HG03460 (cell line): ENCODE results near the gene TRIP10.
"Not testable (repeated sequence)": the region's sequence is repeated elsewhere in the genome, so short reads cannot be mapped to it uniquely, and the experiment has no call there.

Source experiments
- ATAC-seq: cut with Tn5 transposase; IDR thresholded peaks from one replicate; pipeline ENCODE4 v1.9.1; 2021; ENCODE audit not compliant: unreplicated experiment

TRIP10 gene

DNA sequence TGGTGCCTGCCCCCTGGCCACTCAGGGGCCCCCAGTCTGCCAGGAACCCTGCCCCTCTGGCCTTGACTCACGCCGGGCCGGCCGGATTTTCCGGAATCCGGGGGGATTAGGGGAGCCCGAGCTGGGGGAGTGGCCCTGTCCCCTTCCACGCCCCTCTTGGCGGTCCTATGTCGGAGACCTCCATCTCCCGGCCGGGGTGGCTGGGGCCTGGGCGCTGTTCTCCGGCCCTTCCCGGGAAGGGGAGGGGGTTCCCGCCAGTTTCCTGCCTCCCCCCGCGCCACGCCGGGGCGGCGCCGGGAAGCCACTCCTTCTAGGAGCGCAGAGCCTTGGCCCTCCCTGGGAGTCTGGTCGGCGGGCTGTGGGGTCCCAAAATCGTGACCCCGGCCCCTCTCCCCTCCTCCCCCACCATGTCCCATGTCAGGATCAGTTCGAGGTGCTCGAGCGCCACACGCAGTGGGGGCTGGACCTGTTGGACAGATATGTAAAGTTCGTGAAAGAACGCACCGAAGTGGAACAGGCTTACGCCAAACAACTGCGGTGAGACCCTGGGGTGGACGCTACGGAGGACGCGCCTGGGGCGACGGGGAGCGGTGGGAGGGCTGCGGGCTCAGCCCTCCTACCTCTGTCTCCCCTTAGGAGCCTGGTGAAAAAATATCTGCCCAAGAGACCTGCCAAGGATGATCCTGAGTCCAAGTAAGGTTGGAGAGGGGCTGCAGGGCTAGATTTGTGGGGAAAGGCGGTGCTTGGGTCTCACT lies 1.3 kb downstream of the TRIP10 start:
- no peak for ATAC-seq

DNA sequence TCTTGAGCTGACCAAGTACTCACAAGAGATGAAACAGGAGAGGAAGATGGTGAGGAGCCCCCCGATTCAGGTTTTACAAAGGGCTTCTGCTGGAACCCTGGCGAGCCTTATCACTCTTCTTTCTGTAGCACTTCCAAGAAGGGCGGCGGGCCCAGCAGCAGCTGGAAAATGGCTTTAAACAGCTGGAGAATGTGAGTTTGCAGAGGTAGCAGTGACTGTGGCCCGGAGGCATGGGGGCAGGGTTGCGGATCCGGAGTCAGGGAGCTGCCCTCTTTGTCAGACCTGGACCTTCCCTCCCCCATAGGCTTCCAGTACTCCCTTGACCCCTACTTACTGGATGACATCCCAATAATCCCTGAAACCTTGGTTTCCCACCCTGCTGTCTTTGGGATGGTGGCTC lies 3.6 kb downstream of the TRIP10 start:
- ATAC-seq: no peak

DNA sequence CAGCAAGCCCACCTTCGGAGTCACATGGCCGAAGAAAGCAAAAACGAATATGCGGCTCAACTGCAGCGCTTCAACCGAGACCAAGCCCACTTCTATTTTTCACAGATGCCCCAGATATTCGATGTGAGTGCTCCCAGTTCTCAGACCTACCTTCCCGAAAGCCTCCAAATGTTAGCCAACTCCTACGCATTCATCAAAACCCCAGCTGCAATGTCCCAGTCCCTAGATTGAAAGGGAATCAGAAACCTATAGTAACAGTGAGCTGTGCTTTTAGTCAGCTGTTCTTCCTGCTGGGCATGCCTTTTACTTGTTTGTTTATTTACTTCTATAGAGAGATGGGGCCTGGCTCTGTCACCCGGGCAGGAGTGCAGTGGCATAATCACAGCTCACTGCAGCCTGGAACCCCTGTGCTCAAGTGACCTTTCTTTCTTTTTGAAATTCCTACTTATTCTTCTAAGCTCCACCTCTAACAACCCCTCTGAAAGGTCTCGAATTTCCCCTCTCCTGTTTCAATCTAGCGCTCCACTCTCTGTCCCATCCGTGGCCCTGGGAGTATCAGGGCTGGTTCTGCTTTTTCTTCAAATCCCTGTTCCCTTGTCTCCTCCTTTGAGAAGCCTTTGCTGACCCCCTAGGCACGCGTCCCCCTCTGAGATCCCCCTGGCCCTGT lies 4.4 kb downstream of the TRIP10 start:
- no peak for ATAC-seq

DNA sequence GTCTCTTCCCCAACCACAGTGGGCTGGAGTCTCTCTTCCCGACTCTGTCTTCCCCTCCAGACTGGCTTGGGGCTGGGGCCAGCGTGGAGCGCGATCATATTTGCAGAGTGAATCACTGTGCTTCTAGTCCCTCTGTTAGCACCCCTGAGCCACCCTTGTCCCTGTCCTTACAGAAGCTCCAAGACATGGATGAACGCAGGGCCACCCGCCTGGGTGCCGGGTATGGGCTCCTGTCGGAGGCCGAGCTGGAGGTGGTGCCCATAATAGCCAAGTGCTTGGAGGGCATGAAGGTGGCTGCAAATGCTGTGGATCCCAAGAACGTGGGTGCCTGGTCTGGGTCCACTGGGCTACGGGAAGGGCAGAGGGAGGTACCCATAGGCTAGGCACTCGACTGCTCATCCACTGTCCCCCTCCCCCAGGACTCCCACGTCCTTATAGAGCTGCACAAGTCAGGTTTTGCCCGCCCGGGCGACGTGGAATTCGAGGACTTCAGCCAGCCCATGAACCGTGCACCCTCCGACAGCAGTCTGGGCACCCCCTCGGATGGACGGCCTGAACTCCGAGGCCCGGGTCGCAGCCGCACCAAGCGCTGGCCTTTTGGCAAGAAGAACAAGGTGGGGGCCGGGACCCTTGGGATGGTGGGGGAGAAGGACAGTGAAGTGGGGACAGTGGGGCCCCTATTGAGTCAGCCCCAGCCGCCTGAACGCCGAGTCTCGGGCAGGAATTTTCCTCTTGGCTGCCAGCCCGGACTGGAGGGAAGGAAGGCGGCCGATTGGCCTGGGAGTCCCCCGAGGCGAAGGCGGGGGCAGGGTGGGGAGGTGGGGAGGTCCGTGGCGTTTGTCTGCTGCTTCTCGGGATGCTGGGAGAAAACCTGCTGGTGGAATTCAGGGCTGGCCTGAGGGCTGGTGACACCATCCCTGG lies 5.2 kb downstream of the TRIP10 start:
- ATAC-seq: no peak

DNA sequence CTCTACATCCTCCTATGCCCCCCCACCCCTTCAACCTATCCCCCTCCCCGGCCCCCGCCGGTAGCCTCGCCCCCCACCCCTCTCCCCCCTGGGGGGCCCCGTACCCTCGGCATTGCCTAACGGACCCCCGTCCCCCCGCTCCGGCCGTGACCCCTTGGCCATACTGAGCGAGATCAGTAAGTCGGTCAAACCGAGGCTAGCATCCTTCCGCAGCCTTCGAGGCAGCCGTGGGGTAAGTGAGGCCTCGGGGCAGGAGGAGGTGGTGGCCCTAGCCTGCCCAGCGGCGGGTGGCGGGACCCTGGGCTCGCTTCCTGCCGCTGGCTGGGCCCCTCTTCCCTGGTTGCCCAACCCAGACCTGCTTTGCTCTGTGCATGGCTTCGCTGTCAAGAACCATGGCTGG lies 6.5 kb downstream of the TRIP10 start:
- ATAC-seq: no peak

DNA sequence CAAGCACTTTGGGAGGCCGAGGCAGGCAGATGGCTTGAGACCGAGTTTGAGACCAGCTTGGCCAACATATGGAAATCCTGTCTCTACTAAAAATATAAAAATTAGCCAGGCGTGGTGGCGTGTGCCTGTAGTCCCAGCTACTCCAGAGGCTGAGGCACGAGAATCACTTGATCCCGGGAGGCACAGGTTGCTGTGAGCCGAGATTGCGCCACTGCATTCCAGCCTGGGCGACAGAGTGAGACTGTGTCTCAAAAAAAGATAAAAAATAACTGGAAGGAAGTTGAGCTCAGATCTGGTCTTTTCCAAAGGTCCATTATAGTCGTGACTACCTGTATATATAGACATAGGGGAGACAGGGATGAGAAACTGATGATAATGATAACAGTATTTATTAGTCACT lies 9.1 kb downstream of the TRIP10 start:
- not testable (repeated sequence) for ATAC-seq

DNA sequence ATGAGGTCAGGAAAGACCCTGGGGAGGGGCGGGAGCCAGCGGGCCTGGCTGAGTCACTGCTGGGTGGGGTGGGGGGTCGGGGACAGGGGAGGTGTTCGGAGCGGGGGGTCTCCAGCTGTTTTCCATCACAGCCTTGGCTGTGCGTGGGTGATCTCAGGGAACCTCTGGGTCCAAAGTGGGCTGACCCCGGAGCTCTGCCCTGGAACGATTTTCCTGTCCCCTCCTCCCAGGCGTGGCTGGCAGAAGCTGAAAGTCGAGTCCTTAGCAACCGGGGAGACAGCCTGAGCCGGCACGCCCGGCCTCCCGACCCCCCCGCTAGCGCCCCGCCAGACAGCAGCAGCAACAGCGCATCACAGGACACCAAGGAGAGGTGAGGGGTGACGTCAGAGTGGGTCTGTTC lies 10.6 kb downstream of the TRIP10 start:
- no peak for ATAC-seq

DNA sequence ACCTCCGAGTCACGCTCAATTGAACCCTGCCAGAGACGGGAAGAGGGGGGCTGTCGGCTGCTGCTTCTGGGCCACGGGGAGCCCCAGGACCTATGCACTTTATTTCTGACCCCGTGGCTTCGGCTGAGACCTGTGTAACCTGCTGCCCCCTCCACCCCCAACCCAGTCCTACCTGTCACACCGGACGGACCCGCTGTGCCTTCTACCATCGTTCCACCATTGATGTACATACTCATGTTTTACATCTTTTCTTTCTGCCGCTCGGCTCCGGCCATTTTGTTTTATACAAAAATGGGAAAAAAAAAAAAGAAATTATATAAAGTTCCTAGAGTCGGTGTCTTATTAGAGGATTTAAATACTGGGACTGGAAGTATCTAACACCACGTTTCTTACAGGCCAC lies 11.7 kb downstream of the TRIP10 start:
- no peak for ATAC-seq

DNA sequence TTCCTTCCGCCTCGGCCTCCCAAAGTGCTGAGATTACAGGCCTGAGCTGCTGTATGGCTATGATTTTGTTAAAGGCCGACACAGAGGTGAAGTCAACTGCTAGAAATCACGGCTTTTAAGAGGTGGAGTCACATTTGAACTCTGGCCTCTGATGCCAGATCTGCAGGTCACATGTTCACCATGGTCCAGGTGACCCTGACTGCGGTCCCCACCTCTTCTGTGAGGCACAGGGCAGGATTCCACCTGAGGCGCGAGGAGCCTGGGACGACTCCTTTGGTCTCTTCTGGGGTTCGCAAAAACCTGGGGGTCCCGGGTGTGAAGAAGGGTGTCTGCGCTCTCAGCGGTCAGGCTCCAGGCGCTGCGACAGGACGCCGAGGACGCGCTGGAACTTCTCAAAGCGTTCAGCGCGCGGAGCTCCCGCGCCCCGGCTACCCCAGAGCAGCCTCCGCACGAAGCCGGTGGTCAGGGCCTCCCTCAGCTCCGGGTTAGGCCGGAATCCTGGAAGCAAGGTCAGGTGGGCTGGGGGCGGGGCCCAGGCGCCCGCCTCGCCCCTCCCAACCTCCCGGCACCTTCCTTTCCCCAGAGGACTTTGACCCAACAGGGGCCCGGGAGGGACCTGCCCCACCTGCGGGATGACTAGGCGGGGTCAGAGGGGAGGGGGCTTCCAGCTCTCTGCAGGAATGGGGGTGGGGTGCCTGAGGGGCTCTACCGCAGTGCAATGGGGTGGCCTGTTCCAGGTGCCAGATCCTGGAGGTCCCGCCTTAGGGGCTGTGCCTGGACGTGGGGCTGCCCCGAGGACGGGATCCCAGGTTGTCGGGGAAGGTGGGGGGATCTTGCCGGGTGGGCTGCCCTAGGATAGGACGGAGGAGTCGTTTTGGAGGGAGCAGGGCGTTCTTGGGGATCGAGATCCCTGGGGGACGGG lies 13.0 kb downstream of the TRIP10 start:
- no peak for ATAC-seq

DNA sequence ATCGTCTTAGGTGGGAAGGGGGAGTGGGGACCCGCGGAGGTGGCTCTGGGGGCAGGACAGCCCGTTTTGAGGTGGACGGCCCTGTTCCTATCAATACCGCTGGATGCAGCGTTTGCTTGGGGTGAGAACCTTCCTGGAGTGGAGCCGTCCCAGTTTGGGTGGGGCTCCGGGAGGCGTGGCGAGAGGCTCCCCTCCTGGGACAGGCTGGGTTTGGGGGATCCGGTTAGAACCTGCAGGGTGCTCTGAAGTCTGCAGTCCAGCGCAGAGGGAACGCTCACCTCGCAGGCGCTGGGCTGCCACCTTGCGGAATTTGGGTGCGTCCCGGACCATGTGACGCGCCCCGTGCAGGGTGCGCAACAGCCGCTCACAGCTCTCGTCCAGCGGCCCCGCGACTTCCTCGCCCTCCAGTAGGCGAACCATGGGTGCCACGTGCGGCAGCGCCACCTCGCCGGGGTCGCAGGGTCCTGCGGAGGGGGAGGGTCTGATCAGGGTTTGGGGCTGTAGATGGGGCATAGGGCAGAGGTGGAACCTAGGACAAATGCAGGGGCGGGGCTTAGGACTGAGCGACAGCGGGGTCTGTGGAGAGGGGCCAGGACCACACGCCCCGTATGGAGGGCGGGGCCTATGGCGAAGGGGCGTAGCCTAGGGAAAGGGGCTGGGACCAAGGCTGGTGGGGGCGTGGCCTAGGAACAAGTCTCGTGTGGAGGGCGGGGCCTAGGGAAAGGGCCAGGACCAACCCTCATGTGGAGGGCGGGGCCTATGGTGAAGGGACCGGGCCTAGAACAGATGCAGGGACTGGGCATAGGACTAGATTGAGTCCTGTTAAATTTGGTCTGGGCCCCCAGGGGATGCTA lies 13.9 kb downstream of the TRIP10 start:
- ATAC-seq: peak; percentile 78

DNA sequence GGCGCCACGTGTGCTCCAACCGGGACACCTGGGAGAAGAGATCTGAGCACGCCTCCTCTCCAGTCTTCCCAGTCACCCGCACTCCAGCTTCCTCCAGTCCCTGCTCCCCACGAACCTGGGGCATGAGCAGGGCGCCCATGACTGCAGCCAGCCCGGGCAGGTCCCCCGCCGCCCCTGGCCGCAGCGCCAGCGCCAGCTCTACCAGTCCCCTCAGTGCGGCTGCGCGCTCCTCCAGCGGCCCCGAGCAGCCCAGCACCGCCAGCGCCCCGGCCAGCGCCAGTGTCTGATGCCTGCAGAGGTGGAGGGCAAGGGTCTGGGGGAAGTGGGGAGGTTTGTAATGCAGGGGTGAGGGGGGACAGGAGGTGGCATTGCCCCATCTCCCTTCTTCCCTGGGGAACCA lies 14.7 kb downstream of the TRIP10 start:
- no peak for ATAC-seq

DNA sequence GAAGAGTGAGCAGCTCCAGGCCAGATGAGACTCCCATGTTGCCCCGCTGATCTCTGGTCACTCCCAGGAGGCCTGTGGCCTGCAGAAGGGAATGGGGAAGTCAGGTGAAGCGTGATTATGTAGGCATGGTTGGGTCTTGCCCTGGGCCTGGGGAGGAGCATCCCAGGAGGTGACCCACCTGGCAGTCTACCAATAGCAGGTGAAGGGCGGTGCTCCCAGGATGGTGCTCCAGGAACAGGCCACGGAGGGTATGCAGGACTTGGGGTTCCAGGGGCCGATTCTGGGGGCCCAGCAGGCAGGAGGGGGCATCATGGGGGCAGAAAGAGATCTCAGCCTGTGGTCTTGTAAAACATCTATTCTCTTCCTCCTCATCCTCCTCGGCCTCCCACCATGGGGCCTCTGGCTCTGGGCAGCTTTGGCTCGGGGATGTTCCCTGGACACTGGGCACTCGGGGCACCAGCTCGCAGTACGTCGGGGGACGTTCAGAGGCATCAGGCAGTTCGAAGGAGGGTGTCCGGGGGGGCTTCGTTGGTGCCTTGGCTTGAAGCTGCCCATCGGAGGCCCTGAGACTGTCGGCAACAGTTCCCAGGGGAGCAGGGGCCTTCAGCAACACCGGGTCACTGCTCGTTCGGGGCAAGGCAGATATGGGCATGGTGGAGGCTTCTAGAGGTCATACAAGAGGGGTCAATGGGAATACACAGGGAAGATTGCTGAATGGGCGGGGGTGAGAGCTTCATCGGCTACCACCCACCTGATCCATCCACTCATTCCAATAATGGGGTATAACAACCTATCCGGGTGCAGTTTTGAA lies 15.4 kb downstream of the TRIP10 start:
- no peak for ATAC-seq

DNA sequence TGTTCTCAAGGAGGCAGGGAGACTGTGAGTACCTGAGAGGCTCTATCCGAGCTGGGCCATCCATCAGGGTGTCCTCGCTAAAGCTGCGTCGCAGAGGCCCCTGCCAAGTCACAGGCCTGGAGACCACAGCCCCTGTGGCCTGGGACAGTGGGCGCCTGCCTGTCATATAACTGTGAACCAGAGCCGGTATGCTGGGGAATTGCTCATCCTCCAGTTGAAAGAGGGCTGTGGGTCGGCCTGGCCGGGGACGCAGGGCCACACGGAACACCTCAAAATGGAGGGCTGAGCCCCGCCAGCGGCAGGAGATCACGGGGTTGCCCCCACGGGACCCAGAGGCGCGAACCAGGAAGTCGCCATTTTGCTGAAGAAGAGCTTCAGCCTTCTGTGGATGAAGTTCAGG lies 21.1 kb downstream of the TRIP10 start:
- ATAC-seq: no peak

DNA sequence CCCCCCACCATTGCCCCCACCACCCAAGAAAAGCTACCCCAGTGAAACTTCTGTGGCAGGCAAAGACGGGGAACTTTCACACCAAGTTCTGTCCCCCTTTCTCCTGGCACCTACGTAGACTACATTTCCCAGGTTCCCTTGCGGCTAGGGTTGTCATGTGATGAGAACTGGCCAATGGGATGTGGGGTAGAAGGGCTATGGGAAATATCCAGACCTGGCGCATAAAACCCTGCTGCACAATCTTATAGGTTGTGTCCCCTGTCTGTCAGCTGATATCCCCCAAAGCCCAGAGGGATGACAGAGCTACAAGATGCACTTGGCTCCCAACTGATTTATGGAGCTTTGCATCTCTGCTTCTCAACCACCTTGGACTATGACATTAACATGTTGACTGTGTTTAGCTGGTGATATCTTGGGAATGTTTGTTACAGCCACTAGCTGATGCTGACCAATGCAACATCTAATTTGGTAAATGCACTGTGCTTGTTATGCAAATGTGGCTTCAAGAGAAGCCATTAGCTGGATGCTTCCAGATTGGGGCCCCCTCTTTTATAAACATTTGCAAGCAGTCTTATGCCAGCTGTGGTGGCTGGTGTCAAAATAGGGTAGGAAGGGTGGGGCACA lies 21.7 kb downstream of the TRIP10 start:
- ATAC-seq: no peak

DNA sequence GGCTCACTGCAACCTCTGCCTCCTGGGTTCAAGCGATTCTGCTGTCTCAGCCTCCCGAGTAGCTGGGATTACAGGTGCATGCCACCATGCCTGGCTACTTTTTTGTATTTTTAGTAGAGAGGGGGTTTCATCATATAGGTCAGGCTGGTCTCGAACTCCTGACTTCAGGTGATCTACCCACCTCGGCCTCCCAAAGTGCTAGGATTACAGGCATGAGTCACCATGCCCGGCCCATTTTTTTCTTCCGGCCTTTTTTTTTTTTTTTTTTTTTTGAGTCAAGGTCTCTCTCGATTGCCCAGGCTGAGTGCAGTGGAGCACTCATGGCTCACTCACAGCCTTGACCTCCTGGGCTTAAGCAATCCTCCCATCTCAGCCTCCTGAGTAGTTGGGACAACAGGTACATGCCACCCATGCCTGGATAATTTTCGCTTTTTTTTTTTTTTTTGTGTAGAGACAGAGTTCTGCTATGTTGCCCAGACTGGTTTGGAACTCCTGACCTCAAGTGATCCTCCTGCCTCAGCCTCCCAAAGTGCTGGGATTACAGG lies 22.8 kb downstream of the TRIP10 start:
- not testable (repeated sequence) for ATAC-seq

DNA sequence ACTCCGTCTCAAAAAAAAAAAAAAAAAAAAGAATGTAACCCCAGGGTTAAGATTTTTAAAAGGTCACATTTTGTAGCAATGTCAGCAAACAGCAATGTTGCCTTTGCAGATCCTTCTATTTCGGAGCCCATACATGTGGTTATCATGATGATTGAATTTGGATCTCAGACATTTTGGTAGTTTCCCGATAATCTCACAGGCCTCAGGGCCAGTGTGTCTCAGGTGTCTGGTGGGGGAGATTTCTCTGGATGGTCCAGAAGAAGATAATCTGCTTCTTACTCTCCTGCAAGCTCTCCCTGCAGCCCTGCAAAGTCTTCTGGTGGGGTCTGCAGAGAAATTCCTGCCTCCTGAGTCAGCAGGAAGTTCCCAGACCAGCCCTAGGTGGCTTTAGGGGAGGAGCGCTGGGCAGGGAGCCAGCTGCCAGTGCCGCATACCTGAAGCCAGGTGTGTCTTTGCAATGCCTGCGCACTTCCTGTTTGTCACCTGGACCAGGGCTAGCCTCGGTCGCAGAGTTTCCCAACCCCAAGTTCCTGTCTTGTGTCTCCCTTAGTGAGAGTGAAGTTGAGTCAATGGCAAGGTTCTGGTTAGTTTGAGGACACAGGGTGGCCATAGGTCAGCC lies 26.4 kb downstream of the TRIP10 start:
- ATAC-seq: no peak

DNA sequence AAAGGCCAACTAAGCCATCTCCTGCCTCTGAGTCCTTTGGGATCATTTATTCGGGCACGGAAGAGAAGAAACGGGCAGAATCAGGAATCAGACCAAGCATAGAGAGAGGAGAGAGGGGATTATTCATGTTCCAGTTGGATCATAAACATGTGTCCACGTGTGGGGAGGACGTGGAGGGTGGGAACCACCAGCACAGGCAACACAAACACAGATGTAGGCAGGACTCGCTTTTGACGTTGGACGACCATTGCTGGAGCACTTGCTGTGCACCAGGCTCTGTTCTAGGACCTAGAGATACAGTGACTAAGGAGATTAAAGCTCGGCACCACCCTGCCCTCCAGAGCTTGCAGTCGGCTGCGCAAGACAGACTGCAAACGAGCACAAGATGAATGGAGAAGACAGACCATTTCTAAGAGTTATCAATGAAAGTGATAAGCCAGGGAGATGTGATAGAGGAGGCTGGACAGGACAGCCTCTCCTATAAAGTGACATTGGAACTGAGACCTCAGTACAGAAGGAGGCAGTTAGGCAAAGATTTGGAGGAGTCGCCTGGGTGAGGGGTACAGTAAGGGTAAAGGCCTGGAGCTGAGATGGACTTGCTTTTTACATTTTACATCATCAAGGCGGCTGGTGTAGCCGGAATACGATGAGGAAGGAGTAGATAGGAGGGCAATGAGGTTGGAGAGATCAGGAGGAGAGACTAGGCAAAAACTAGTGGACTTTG lies 27.0 kb downstream of the TRIP10 start:
- ATAC-seq: no peak
